Subcutaneous adipose tissue (tissue), 4 donors: ENCODE measurements around the gene KIF23. TPM values are rescaled to one million over a fixed set of nuclear protein-coding genes. Genes with fewer than 3 reads are reported as not detected.

Experiments used
- total RNA-seq, 4 donors: library from RNA; depleted of rRNA; stranded (reverse); fragments of >200 nt; gene quantifications; one replicate each; pipeline ENCODE4 v1.1.0, GENCODE V29; 2016
- TF ChIP-seq, protein P1 (sequence below): fragments of 450-650 bp; IDR thresholded peaks from one replicate; pipeline ENCODE4 v1.5.1; 2016; ENCODE audit warnings: low read depth, mild to moderate bottlenecking, control low read depth, antibody characterized with exemption, moderate library complexity

Gene KIF23
- total RNA-seq, 4 donors from 2014 or later: 0.75 to 6.1 (median 3.5) TPM

DNA sequence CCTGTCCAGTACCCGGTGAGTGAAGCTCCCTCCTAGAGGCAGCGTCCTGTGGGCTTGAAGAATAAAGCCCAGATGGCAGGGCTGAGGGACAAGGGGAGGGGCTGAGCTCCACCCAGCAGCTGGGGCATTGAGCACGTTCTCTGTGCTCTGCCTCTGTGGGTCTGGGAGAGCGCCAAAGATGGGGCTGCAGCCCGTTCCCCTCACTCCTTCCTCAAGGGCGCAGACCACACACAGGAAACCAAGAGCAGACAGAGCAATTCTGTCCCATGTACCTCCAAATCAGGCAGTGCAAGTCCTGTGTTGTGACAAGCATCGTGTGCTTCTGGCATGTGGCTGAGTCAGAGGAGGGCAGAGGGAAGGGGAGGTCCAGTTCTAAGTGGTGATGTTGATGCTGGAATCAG lies 15.7 kb upstream of the KIF23 start:
- TF ChIP-seq, protein P1, sequence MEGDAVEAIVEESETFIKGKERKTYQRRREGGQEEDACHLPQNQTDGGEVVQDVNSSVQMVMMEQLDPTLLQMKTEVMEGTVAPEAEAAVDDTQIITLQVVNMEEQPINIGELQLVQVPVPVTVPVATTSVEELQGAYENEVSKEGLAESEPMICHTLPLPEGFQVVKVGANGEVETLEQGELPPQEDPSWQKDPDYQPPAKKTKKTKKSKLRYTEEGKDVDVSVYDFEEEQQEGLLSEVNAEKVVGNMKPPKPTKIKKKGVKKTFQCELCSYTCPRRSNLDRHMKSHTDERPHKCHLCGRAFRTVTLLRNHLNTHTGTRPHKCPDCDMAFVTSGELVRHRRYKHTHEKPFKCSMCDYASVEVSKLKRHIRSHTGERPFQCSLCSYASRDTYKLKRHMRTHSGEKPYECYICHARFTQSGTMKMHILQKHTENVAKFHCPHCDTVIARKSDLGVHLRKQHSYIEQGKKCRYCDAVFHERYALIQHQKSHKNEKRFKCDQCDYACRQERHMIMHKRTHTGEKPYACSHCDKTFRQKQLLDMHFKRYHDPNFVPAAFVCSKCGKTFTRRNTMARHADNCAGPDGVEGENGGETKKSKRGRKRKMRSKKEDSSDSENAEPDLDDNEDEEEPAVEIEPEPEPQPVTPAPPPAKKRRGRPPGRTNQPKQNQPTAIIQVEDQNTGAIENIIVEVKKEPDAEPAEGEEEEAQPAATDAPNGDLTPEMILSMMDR: no peak

DNA sequence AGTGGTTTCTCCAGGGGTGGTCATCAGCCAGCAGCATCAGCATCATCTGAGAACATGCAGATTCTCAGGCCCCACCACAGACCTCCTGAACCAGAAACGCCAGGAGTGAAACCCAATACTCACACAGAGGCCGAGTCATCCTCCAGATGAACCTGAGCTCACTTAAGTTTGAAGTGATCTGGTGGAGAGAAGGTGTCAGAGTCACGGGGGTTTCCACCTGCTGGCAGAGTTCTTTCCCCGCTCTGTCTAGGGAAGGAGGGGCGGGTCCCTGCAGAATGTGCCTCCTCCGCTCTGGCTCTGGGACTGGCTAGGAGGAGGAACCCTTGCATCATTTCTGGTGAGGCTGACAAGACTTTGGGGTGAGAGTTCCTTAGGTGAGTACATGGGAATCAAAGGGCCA lies 13.3 kb upstream of the KIF23 start:
- TF ChIP-seq, protein P1: no peak

DNA sequence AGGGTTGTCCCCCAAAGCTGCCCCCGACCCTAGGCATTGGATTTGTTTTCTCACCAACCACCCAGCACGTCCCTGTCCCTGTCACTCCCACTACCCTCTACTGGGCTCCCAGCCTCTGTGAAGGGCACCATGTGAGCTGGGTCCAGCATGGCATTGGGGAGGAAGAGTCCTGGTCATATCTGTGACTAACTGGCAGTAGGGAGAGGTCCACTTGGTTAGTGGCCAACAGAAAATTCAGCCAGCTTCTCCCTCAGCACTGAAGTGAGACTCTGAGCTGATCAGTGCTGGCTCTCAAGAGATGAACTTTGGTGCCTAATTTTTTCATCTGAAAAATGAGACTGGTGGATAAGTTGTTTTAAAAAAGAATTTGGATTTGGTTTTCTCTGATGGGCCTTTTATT lies 11.3 kb upstream of the KIF23 start:
- TF ChIP-seq, protein P1: no peak

DNA sequence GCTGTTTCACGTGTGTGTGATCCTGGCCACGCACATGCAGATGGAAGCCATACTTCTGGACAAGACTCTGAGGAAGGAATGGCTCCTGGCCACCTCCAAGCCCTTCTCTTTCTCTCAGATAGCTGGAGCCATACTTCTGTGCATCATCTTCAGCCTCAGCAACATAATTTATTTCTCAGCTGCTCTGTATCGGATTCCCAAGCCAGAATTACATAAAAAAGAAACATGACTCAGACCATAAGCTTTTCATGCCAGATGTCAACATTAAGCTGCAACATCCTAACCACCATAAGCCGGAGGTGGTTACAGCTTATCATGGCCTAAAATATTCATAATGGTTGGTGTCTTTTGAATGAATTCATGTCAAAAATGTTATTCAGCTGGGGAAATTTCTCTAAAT lies 10.6 kb upstream of the KIF23 start:
- TF ChIP-seq, protein P1: no peak

DNA sequence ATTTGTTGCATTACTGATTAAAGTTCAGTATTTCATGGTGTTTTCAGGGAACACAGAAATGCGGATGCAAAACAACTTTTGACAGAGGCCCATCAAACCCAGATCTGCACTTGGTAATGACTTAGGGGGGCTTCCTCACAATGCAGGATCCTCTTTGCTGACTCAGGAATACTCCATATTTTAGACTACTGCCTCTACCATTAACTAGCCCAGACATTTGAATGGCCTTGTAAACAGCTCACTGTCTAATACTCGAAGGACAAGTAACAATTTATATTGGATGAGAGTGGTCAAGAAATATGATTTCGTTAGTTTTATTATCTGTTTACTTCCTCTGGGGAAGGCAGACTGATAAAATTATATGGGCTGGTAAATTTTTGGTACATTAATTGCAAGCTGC lies 9.0 kb upstream of the KIF23 start:
- TF ChIP-seq, protein P1: no peak

DNA sequence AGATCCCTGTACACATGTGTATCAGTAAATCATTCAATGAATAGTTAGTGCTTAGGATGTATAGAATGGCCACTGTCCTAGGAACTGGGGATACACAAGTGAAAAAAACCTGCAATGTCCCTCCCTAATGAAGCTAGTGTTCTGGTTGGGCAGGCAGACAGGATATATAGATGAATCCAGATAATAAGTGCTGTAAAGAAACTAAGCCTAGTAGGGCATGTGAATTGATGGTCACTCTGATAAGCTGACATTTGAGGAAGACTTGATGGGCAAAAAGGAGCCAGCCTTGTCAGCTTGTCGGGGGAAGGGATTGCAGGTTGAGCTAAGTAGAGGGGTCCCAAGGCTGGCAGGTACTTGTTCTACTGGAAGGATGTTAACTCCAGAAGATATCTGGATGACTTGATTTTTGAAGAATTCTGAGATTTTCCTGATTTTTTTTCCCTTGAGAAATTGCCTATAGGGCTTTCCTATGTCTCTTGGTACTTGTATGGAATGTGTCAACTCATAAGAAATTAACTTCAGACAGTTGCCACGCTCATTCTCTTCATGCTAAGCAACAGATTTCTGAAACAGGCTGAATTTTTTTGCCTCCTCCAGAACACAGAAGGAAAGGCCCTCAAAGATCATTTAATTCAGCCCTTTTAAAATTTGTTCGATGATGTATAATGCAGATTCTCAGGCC lies 6.3 kb upstream of the KIF23 start:
- TF ChIP-seq, protein P1: no peak

DNA sequence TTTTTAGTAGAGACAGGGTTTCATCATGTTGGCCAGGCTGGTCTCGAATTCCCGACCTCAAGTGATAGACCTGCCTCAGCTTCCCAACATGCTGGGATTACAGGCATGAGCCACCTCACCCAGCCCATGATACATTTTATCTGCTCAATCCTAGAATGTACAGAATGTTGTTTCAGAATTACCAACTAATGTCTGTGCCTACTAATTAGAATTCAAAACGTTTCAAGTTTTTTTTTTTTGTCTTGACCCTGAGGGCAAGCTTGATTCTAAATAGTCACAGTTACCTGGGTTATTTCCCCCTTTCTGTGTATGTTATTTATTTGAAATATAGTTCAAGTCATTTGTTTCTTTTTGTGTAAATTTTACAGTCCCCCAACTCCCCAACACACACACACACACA lies 5.3 kb upstream of the KIF23 start:
- TF ChIP-seq, protein P1: no peak
